ENCODE measurements around the gene CABLES1. TPM values are rescaled to one million over a fixed set of nuclear protein-coding genes. Genes with fewer than 3 reads are reported as not detected.
"Not testable (repeated sequence)": the region's sequence is repeated elsewhere in the genome, so short reads cannot be mapped to it uniquely, and the experiment has no call there.

The CABLES1 gene
- total RNA-seq, 4 donors from 2014 or later, result 4.0 to 24.0 (median 10.2) TPM

DNA sequence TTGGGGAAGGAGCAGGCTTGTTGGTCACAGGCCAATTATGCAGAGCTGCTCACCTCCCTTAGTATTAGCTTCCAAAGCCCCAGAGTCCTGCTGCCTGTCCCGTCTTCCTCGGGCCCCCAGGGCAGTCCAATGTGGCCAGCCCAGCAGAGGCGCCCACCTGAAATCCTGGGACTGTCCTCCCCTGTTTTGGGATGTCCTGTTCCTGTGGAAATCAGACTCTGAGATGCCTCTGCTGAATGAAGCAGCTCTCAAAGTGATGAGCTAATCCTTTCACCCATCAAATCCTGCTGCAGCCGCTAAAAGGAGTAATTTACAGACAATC is 105.3 kb downstream of the CABLES1 start:
- Histone ChIP-seq H3K27ac (no peak overlapping the region), H3K4me1 (peaks cover 0 to 25% (median 13%) of the 10 kb centered on the region in 3 donors), H3K36me3 (peaks cover 0 to 13% of the 10 kb centered on the region in 2 donors), H3K27me3 (no peaks in the 10 kb centered on the region), H3K4me3 (no peak overlapping the region), H3K9me3 (no peaks in the 10 kb centered on the region)
- WGBS, 2 donors (ENCODE audit: low coverage in 1 of 2), result 91% methylated on average over 1 of the region's 4 CpGs; no CpG with 5 or more reads in 1 of the 2 donors
- no peak for ATAC-seq
- TF ChIP-seq, protein P1, sequence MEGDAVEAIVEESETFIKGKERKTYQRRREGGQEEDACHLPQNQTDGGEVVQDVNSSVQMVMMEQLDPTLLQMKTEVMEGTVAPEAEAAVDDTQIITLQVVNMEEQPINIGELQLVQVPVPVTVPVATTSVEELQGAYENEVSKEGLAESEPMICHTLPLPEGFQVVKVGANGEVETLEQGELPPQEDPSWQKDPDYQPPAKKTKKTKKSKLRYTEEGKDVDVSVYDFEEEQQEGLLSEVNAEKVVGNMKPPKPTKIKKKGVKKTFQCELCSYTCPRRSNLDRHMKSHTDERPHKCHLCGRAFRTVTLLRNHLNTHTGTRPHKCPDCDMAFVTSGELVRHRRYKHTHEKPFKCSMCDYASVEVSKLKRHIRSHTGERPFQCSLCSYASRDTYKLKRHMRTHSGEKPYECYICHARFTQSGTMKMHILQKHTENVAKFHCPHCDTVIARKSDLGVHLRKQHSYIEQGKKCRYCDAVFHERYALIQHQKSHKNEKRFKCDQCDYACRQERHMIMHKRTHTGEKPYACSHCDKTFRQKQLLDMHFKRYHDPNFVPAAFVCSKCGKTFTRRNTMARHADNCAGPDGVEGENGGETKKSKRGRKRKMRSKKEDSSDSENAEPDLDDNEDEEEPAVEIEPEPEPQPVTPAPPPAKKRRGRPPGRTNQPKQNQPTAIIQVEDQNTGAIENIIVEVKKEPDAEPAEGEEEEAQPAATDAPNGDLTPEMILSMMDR (IDR thresholded peaks at IDR 0.05), result no peak
- TF ChIP-seq POLR2A (IDR thresholded peaks at IDR 0.05), result no peak

DNA sequence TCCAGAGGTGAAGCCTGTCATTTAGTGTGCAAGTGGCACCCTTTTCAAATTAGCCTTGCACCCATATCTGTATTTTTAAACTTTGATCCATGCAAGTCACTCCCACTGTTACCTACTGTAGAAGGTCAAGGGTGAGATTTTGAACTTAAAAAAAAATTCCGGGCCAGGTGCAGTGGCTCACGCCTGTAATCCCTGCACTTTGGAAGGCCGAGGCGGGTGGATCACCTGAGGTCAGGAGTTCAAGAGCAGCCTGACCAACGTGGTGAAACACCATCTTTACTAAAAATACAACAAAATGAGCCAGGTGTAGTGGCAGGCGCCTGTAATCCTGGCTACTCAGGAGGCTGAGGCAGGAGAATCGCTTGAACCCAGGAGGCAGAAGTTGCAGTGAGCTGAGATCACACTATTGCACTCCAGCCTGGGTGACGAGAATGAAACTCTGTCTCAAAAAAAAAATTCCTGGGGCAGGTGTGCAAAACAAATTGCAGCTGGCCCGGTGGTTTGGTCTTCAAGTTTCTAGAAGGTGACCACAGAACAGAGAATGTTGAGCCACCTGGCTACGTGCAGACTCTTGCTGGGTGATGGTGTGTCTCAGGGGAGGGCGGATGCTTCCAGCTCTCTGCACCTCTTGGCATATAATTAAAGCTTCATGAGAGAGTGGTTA is 106.7 kb downstream of the CABLES1 start:
- WGBS, 2 donors (ENCODE audit: low coverage in 1 of 2), result 85 to 100% methylated on average over 2 to 8 of the region's 11 CpGs

DNA sequence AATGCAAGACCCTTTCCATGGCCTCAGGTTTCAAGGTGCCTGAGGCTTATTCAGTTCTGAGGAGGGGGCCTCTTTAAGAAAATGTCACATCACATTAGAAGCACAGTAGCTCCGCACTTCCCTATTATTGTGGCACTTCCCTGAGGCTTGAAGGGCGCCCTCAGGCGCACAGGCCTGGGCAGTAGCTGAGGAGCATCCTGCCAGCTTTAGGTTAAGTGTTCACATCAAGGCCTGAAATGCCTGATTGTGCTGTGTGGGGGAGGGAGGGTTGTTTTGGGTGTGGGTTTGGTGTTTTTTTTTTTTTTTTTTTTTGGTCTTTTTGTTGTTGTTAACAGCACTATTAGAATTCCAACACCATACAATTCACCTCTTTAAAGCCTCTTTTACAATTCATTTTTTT is 107.9 kb downstream of the CABLES1 start:
- peaks cover 0 to 12% (median 5%) of the 10 kb centered on the region in 3 donors for H3K4me1 ChIP-seq
- no peak overlapping the region for H3K4me3 ChIP-seq
- TF ChIP-seq EP300 (IDR thresholded peaks at IDR 0.05) (no peak), POLR2A (IDR thresholded peaks at IDR 0.05) (no peak), POLR2AphosphoS5 (IDR thresholded peaks at IDR 0.05) (no peak)
- TF ChIP-seq, protein P1 (IDR thresholded peaks at IDR 0.05), result no peak
- H3K27me3 ChIP-seq, result no peaks in the 10 kb centered on the region
- no peaks in the 10 kb centered on the region for H3K9me3 ChIP-seq
- H3K36me3 ChIP-seq, result peaks cover 0 to 31% of the 10 kb centered on the region in 2 donors
- 94 to 100% methylated on average over 1 to 3 of the region's 3 CpGs for WGBS, 2 donors (ENCODE audit: low coverage in 1 of 2)
- no peak overlapping the region for H3K27ac ChIP-seq
- no peak for ATAC-seq

More for the DNA sequence above, 106.7 kb downstream of the CABLES1 start:
- H3K27ac ChIP-seq, H3K4me3 ChIP-seq, ATAC-seq, H3K9me3 ChIP-seq, H3K27me3 ChIP-seq: not testable (repeated sequence)
- Histone ChIP-seq H3K36me3 (peaks cover 0 to 20% of the 10 kb centered on the region in 2 donors), H3K4me1 (peaks cover 0 to 24% (median 13%) of the 10 kb centered on the region in 3 donors)

DNA sequence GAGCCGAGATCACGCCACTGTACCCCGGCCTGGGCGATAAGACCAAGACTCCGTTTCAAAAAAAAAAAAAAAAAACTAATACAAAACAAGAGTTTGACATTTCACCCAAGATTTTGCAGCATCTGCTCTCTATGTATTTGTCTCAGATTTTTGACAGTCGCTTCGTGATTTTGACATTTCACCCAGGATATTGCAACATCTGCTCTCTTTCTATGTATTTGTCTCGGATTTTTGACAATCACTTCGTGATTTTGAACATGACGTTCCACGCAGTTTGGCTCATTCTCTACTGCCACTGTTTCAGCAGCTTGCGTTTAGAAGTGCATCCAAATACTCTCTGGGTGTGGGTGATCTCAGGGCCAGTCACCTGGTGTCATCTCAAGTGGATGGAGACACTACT is 108.5 kb downstream of the CABLES1 start:
- WGBS, 2 donors (ENCODE audit: low coverage in 1 of 2), result 91 to 92% methylated on average over 7 to 12 of the region's 12 CpGs
- no peak for ATAC-seq

DNA sequence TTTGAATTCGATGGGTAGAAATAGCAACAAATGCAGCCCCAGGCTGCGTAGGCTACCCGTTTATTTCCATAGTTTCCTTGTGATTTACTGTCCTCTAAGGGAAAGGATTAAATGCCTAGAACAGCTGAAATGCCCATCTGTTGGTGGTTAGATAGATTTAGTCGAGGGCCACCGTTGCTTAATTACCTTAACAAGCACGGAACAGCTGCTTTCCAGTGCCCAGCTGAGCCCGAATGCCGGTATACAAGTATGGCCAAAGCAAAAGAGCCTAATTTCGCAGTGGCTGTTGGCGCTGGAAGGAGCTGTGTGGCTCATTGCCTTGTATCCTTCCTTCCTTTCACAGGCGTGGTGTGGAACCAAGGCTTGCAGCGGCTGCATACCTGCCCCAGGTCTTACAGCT is 109.1 kb downstream of the CABLES1 start:
- Histone ChIP-seq H3K27me3 (no peaks in the 10 kb centered on the region), H3K27ac (no peak overlapping the region), H3K9me3 (peaks cover 0 to 6% (median 0%) of the 10 kb centered on the region in 3 donors), H3K36me3 (peaks cover 0 to 31% of the 10 kb centered on the region in 2 donors), H3K4me3 (no peak overlapping the region), H3K4me1 (no peaks in the 10 kb centered on the region)
- ATAC-seq, result no peak
- 67 to 82% methylated on average over 3 to 5 of the region's 12 CpGs for WGBS, 2 donors (ENCODE audit: low coverage in 1 of 2)
- TF ChIP-seq POLR2A (IDR thresholded peaks at IDR 0.05) (no peak), EP300 (IDR thresholded peaks at IDR 0.05) (no peak), POLR2AphosphoS5 (IDR thresholded peaks at IDR 0.05) (no peak)
- TF ChIP-seq, protein P1 (IDR thresholded peaks at IDR 0.05), result no peak

More for the DNA sequence above, 108.5 kb downstream of the CABLES1 start:
- no peak overlapping the region for H3K4me3 ChIP-seq
- H3K9me3 ChIP-seq, result peaks cover 0 to under 1% (median 0%) of the 10 kb centered on the region in 3 donors
- H3K36me3 ChIP-seq, result peaks cover 0 to 31% of the 10 kb centered on the region in 2 donors
- H3K4me1 ChIP-seq, result peaks cover 0 to 5% (median 0%) of the 10 kb centered on the region in 3 donors
- no peak overlapping the region for H3K27ac ChIP-seq
- TF ChIP-seq POLR2A (IDR thresholded peaks at IDR 0.05), result no peak
- TF ChIP-seq, protein P1 (IDR thresholded peaks at IDR 0.05), result no peak
- no peak for TF ChIP-seq EP300 (IDR thresholded peaks at IDR 0.05)
- H3K27me3 ChIP-seq, result no peaks in the 10 kb centered on the region

Measured in gastroesophageal sphincter (tissue), 4 donors.